HG03175 (cell line): ENCODE measurements around the gene CACNA1I.

Experiments
- ATAC-seq: cut with Tn5 transposase; IDR thresholded peaks from one replicate; pipeline ENCODE4 v1.9.1; 2021; ENCODE audit warnings: mild to moderate bottlenecking, moderate library complexity; ENCODE audit not compliant: unreplicated experiment

The CACNA1I gene

GRCh38 chr22:39567135-39567946 lies 3.2 kb upstream of the CACNA1I start:
- no peak for ATAC-seq

- ATAC-seq, result no peak
Observed at GRCh38 chr22:39568278-39568981, 2.1 kb upstream of the CACNA1I start.

- ATAC-seq, result no peak
Observed at GRCh38 chr22:39569066-39569465, 1.5 kb upstream of the CACNA1I start.

- ATAC-seq, result no peak
Observed at GRCh38 chr22:39570226-39570625, 327 bp upstream of the CACNA1I start.

GRCh38 chr22:39571538-39571937 lies 985 bp downstream of the CACNA1I start:
- no peak for ATAC-seq

- no peak for ATAC-seq
Observed at GRCh38 chr22:39574779-39575551, 4.4 kb downstream of the CACNA1I start.

GRCh38 chr22:39575552-39575825 lies 4.9 kb downstream of the CACNA1I start:
- ATAC-seq, result no peak

- no peak for ATAC-seq
Observed at GRCh38 chr22:39576027-39576426, 5.5 kb downstream of the CACNA1I start.

GRCh38 chr22:39577366-39577765 lies 6.8 kb downstream of the CACNA1I start:
- ATAC-seq, result no peak

- ATAC-seq, result no peak
Observed at GRCh38 chr22:39577900-39578299, 7.3 kb downstream of the CACNA1I start.

- no peak for ATAC-seq
Observed at GRCh38 chr22:39580006-39580441, 9.5 kb downstream of the CACNA1I start.

- ATAC-seq, result no peak
Observed at GRCh38 chr22:39580795-39581194, 10.2 kb downstream of the CACNA1I start.

GRCh38 chr22:39581303-39581702 lies 10.8 kb downstream of the CACNA1I start:
- ATAC-seq, result no peak

GRCh38 chr22:39583066-39583667 lies 12.6 kb downstream of the CACNA1I start:
- ATAC-seq, result no peak

GRCh38 chr22:39589875-39590274 lies 19.3 kb downstream of the CACNA1I start:
- no peak for ATAC-seq

- ATAC-seq, result no peak
Observed at GRCh38 chr22:39592081-39593065, 21.8 kb downstream of the CACNA1I start.

GRCh38 chr22:39593066-39593930 lies 22.7 kb downstream of the CACNA1I start:
- ATAC-seq, result no peak

- ATAC-seq, result no peak
Observed at GRCh38 chr22:39593931-39594285, 23.4 kb downstream of the CACNA1I start.

GRCh38 chr22:39594411-39594810 lies 23.9 kb downstream of the CACNA1I start:
- ATAC-seq, result no peak
